Neuronal stem cell (in vitro differentiated cells): ENCODE data around the gene CLEC10A.

Experiments
- DNase-seq: peaks from one replicate; pipeline ENCODE4 v3.0.0-alpha.2; 2013; ENCODE audit warnings: low spot score
- H2AFZ ChIP-seq: one replicate; pipeline ENCODE4 v1.6.1; 2013; ENCODE audit warnings: mild to moderate bottlenecking, low read length, inconsistent platforms
- H2AK5ac ChIP-seq: 2 replicates; pipeline ENCODE4 v1.6.1; 2013; ENCODE audit warnings: low read depth, mild to moderate bottlenecking, inconsistent platforms, low read length, moderate library complexity, mixed read lengths
- H2BK120ac ChIP-seq: 2 replicates; pipeline ENCODE4 v1.6.1; 2013; ENCODE audit warnings: low read depth, mild to moderate bottlenecking, inconsistent platforms, low read length, moderate library complexity, mixed read lengths
- H2BK12ac ChIP-seq: one replicate; pipeline ENCODE4 v1.6.1; 2013; ENCODE audit warnings: low read length, inconsistent platforms
- H2BK15ac ChIP-seq: 2 replicates; pipeline ENCODE4 v1.6.1; 2013; ENCODE audit warnings: mild to moderate bottlenecking, low read length, inconsistent platforms, mixed read lengths
- H2BK5ac ChIP-seq: one replicate; pipeline ENCODE4 v1.6.1; 2013; ENCODE audit warnings: inconsistent platforms, mild to moderate bottlenecking, low read length, moderate library complexity
- H3K14ac ChIP-seq: one replicate; pipeline ENCODE4 v1.6.1; 2013; ENCODE audit warnings: low read length, inconsistent platforms
- H3K18ac ChIP-seq: 2 replicates; pipeline ENCODE4 v1.6.1; 2013; ENCODE audit warnings: low read length, inconsistent platforms
- H3K23ac ChIP-seq: 2 replicates; pipeline ENCODE4 v1.6.1; 2013; ENCODE audit warnings: low read depth, mild to moderate bottlenecking, mixed read lengths, low read length, inconsistent platforms; ENCODE audit not compliant: poor library complexity
- H3K27ac ChIP-seq: replicated peaks from 3 replicates; pipeline ENCODE4 v1.5.1; 2013; ENCODE audit warnings: low read length, inconsistent platforms
- H3K27me3 ChIP-seq, 3 experiments: 2 replicates each; pipeline ENCODE4 v1.6.1; 2013; ENCODE audit warnings: low read length in 3 of 3, mild to moderate bottlenecking in 2 of 3, inconsistent platforms in 1 of 3, low read depth in 1 of 3, mixed read lengths in 1 of 3, moderate library complexity in 1 of 3; ENCODE audit not compliant: control insufficient read depth in 3 of 3, insufficient read depth in 3 of 3
- H3K36me3 ChIP-seq, 2 donors: replicated peaks in 1 of 2; 2 replicates each; pipeline ENCODE4 v1.6.1; 2013; ENCODE audit warnings: low read length in 2 of 2; ENCODE audit not compliant: control insufficient read depth in 2 of 2, insufficient read depth in 2 of 2
- H3K4ac ChIP-seq: 2 replicates; pipeline ENCODE4 v1.6.1; 2013; ENCODE audit warnings: inconsistent platforms, mild to moderate bottlenecking, low read length, moderate library complexity
- H3K4me1 ChIP-seq, 2 donors: 1 replicate in 1 of 2; 2 replicates in 1 of 2; pipeline ENCODE4 v1.6.1; 2013; ENCODE audit warnings: low read length in 2 of 2, low read depth in 1 of 2; ENCODE audit not compliant: control insufficient read depth in 2 of 2, insufficient read depth in 1 of 2
- H3K4me2 ChIP-seq: one replicate; pipeline ENCODE4 v1.6.1; 2013; ENCODE audit warnings: mild to moderate bottlenecking, low read length, inconsistent platforms; ENCODE audit not compliant: insufficient read depth, poor library complexity, severe bottlenecking
- H3K4me3 ChIP-seq, 2 donors: 2 replicates each; pipeline ENCODE4 v1.5.1; 2013; ENCODE audit warnings: low read length in 2 of 2, mild to moderate bottlenecking in 2 of 2, inconsistent platforms in 1 of 2, moderate library complexity in 1 of 2
- H3K79me1 ChIP-seq: one replicate; pipeline ENCODE4 v1.6.1; 2013; ENCODE audit warnings: low read depth, mild to moderate bottlenecking, inconsistent platforms, low read length, moderate library complexity
- H3K9ac ChIP-seq: one replicate; pipeline ENCODE4 v1.6.1; 2013; ENCODE audit warnings: mild to moderate bottlenecking, low read depth, low read length, inconsistent platforms; ENCODE audit not compliant: poor library complexity
- H3K9me3 ChIP-seq, 2 donors: replicated peaks in 1 of 2; 2 replicates each; pipeline versions ENCODE3 to v1.6.1; 2013; ENCODE audit warnings: low read length in 2 of 2, mild to moderate bottlenecking in 2 of 2, inconsistent platforms in 1 of 2, low read depth in 1 of 2, mixed read lengths in 1 of 2, moderate library complexity in 1 of 2; ENCODE audit not compliant: control insufficient read depth in 2 of 2, insufficient read depth in 1 of 2
- H4K8ac ChIP-seq: one replicate; pipeline ENCODE4 v1.6.1; 2013; ENCODE audit warnings: low read depth, mild to moderate bottlenecking, inconsistent platforms, low read length, moderate library complexity
- H4K91ac ChIP-seq: one replicate; pipeline ENCODE4 v1.6.1; 2013; ENCODE audit warnings: low read length, low read depth, mild to moderate bottlenecking, inconsistent platforms; ENCODE audit not compliant: poor library complexity
- WGBS, 2 donors: extraction: QIAGEN DNeasy Blood & Tissue Kit; methylation state at CpG; one replicate each; pipeline ENCODE4 v1.1.7; 2013; ENCODE audit warnings: missing lambda C conversion rate in 2 of 2, mixed read lengths in 1 of 2; ENCODE audit not compliant: insufficient read length in 2 of 2, insufficient replicate concordance in 1 of 2; ENCODE audit errors: extremely low coverage in 2 of 2; 5-methylcytosine and 5-hydroxymethylcytosine counted together

Gene CLEC10A

DNA sequence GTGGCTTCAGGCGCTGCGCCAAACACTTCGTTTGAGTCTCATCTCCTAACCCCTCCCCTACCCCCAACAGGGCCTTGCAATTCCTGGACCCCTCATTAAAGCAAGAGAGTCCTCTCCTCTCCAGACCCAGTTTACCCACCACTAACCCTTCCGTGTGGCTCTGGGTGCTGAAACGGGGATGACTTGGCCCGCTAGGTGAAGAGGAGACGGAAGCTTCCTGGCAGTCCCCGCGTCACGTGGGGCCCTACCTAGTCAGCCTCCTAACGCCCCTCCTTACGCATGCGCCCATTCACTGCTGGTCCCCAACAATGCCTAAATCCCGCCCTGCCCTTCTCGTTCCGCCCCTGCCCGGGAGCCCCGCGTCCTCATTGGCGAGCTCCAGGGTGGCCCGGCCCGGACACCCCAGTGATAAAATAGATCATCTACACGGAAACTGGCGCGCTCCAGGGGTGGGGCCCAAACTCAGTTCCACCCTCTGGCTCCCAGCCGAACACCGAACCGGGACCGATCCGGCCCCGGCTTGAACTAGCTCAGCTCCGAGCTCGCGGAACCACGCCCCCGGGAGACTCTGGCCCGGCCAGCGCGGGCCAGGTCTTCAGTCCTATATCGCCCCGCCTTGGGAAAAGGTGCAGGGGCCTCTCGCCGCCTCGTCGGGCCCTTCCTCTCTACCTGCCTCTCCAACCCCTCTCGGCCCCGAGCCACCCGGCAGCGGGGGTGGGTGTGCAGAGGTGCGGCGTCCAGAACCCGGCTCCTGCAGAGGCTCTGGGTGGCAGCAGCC, 44.3 kb downstream of the CLEC10A start, which contains the start of gene SLC16A13:
Gene SLC16A13, plus strand, starts transcription at position 425 of the 778 bp plus-strand sequence. CDS start 368 bp downstream, outside the sequence.
- no peak within 1 kb of the TSS for H2BK120ac ChIP-seq
- H4K91ac ChIP-seq, result no peak within 1 kb of the TSS
- H2AK5ac ChIP-seq, result peak within 1 kb of the TSS; percentile 1
- no peak within 1 kb of the TSS for H3K27ac ChIP-seq
- no peak within 1 kb of the TSS for H2BK12ac ChIP-seq
- H2BK15ac ChIP-seq, result no peak within 1 kb of the TSS
- H3K4me2 ChIP-seq, result peak within 1 kb of the TSS; percentile 60
- H3K9me3 ChIP-seq, result peaks cover 0 to 2% of the 10 kb centered on the region in 2 donors
- no peaks in the 10 kb centered on the region for H3K36me3 ChIP-seq
- H2BK5ac ChIP-seq, result peak within 1 kb of the TSS; percentile 93
- peak within 1 kb of the TSS; percentile 96 for H2AFZ ChIP-seq
- peaks cover 1% of the 10 kb centered on the region for H3K79me1 ChIP-seq
- no peak within 1 kb of the TSS for H4K8ac ChIP-seq
- peaks cover 0 to 7% (median 0%) of the 10 kb centered on the region in 3 experiments for H3K27me3 ChIP-seq
- peak; percentile 88 for DNase-seq
- H3K4me3 ChIP-seq, result peak within 1 kb of the TSS; percentile 86 to 87
- no CpG with 5 or more reads among the region's 52 CpGs for WGBS, 2 donors
- peak within 1 kb of the TSS; percentile 98 for H3K18ac ChIP-seq
- peak within 1 kb of the TSS; percentile 6 for H3K23ac ChIP-seq
- peak within 1 kb of the TSS; percentile 86 for H3K9ac ChIP-seq
- no peak within 1 kb of the TSS for H3K14ac ChIP-seq
- no peak within 1 kb of the TSS for H3K4ac ChIP-seq
- peaks cover 9 to 10% of the 10 kb centered on the region in 2 donors for H3K4me1 ChIP-seq

DNA sequence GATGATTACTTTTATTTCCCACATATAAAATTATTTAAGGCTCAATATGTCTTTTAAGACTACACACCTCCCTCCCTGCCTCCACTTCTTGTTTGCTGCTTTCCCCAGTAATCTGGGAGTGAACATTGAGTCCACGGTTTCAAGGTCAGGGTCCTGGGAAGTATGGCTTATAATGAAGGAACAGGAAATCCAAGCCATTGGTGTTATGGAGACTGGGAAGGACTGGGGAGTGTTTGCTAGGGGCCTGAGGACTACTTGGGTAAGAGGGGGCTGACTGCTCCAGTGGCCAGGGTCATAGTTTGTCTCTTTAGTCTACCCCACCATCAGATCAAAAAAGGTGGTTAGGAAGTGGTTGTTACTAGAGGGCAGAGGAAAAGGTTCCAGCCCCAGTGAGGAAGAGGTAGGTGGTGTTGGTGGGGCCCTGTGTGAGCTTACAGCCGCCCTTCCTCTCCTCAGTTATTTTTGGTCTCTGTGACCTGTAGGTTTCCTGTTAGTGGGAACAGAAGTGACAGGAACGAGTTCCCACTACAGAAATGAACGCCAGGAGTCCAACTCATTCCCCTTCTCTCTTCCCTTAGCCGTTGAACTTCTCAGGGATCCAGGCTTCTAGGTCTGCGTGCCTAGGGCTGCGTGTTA, 45.0 kb downstream of the CLEC10A start:
- H3K9me3 ChIP-seq, result peaks cover 0 to 2% of the 10 kb centered on the region in 2 donors
- no peaks in the 10 kb centered on the region for H3K36me3 ChIP-seq
- no peak overlapping the region for H3K4ac ChIP-seq
- peak overlapping the region; percentile 79 for H3K9ac ChIP-seq
- H3K23ac ChIP-seq, result no peak overlapping the region
- peak overlapping the region; percentile 81 to 86 for H3K4me3 ChIP-seq
- WGBS, 2 donors, result no CpG with 5 or more reads among the region's 7 CpGs
- H3K4me2 ChIP-seq, result peak overlapping the region; percentile 60
- no peak for DNase-seq
- H2AFZ ChIP-seq, result peak overlapping the region; percentile 96
- H2BK5ac ChIP-seq, result no peak overlapping the region
- no peak overlapping the region for H4K91ac ChIP-seq
- H3K18ac ChIP-seq, result peak overlapping the region; percentile 23
- H2BK12ac ChIP-seq, result no peak overlapping the region
- peaks cover 9 to 10% of the 10 kb centered on the region in 2 donors for H3K4me1 ChIP-seq
- H2AK5ac ChIP-seq, result no peak overlapping the region
- no peak overlapping the region for H4K8ac ChIP-seq
- no peak overlapping the region for H2BK15ac ChIP-seq
- H2BK120ac ChIP-seq, result no peak overlapping the region
- H3K14ac ChIP-seq, result no peak overlapping the region
- H3K27ac ChIP-seq, result no peak overlapping the region
- H3K27me3 ChIP-seq, result peaks cover 0 to 7% (median 0%) of the 10 kb centered on the region in 3 experiments
- H3K79me1 ChIP-seq, result peaks cover 1% of the 10 kb centered on the region

DNA sequence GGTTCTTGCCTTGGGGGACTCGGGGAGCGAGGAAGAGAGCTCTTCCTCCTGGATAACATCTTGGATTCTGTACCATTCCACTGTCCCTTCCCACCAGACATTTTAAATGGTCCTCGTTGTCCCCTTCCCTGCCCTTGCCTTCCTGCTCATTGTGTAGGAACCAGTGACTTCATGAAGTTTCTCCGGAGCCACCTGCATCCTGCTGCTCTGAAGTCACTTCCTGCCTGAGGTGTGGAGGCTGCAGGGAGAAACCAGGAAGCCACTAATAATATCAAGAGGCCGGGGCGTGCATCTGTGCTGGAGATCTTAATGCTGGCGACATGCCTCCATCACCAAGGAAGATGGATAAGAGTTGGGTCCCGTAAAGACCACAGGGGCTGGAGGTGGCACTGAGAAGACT, 50.4 kb downstream of the CLEC10A start:
- Histone ChIP-seq H4K8ac (no peak overlapping the region), H3K27me3 (peaks cover 0 to 15% (median 0%) of the 10 kb centered on the region in 3 experiments), H3K4me1 (no peaks in the 10 kb centered on the region), H2AK5ac (no peak overlapping the region), H3K9me3 (no peaks in the 10 kb centered on the region), H3K4me3 (no peak overlapping the region), H3K36me3 (no peaks in the 10 kb centered on the region), H3K23ac (no peak overlapping the region), H3K4me2 (no peak overlapping the region), H3K79me1 (no peaks in the 10 kb centered on the region), H2AFZ (no peak overlapping the region), H2BK12ac (no peak overlapping the region), H3K4ac (no peak overlapping the region), H4K91ac (no peak overlapping the region), H2BK120ac (no peak overlapping the region), H3K18ac (no peak overlapping the region), H3K27ac (no peak overlapping the region), H2BK15ac (no peak overlapping the region), H3K14ac (no peak overlapping the region), H3K9ac (no peak overlapping the region), H2BK5ac (no peak overlapping the region)
- WGBS, 2 donors, result no CpG with 5 or more reads among the region's 8 CpGs
- no peak for DNase-seq

DNA sequence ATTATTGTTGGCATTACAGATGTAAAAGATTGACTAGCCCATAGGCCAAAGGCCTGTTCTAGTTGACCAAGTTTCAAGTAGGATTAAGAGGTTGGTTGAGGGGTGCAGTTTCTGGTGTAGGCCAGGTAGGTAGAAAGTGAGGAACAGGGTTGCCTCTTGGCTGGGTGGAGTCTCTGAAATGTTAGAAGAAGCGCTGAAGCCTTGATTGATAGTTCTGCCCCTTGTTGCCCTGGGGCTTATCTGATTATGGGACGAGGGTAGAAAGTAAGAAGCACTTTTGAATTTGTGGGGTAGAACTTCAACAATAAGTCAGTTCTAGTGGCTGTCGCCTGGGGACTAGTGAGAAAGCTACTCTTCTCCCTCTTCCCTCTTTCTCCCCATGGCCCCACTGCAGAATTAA, 51.0 kb downstream of the CLEC10A start:
- H3K9ac ChIP-seq, result no peak overlapping the region
- no peaks in the 10 kb centered on the region for H3K36me3 ChIP-seq
- H4K91ac ChIP-seq, result no peak overlapping the region
- WGBS, 2 donors, result no CpG with 5 or more reads among the region's 3 CpGs
- no peaks in the 10 kb centered on the region for H3K79me1 ChIP-seq
- H2BK12ac ChIP-seq, result no peak overlapping the region
- H2AK5ac ChIP-seq, result no peak overlapping the region
- no peak overlapping the region for H3K23ac ChIP-seq
- peaks cover 0 to 21% (median 3%) of the 10 kb centered on the region in 3 experiments for H3K27me3 ChIP-seq
- no peaks in the 10 kb centered on the region for H3K9me3 ChIP-seq
- no peak overlapping the region for H3K4me2 ChIP-seq
- H3K4me3 ChIP-seq, result no peak overlapping the region
- H4K8ac ChIP-seq, result no peak overlapping the region
- H3K18ac ChIP-seq, result no peak overlapping the region
- H3K27ac ChIP-seq, result no peak overlapping the region
- no peak overlapping the region for H3K14ac ChIP-seq
- DNase-seq, result no peak
- no peak overlapping the region for H2AFZ ChIP-seq
- no peak overlapping the region for H2BK5ac ChIP-seq
- no peak overlapping the region for H3K4ac ChIP-seq
- no peak overlapping the region for H2BK15ac ChIP-seq
- H2BK120ac ChIP-seq, result no peak overlapping the region
- H3K4me1 ChIP-seq, result peaks cover 0 to under 1% of the 10 kb centered on the region in 2 donors
